HEK293 (cell line): ENCODE data around the gene C12orf56.

ENCODE experiments used
- CTCF ChIA-PET: fragments of 350-600 bp; formaldehyde crosslinking; extraction: SDS; loops from one replicate; lab custom pipeline; 2021; ENCODE audit warnings: antibody characterized with exemption; lab: Yijun Ruan, JAX
- POLR2A ChIA-PET: fragments of 300-600 bp; formaldehyde crosslinking; extraction: SDS; loops from one replicate; lab custom pipeline; 2020; ENCODE audit warnings: antibody characterized with exemption, inconsistent platforms; lab: Yijun Ruan, JAX
- H3K27ac ChIP-seq: fragments of 200-500 bp; sonication (Bioruptor generic); 2 replicates; pipeline ENCODE4 v1.5.1; 2014; ENCODE audit warnings: low read depth, low read length, control low read depth, inconsistent platforms; ENCODE audit errors: extremely low read depth
- H3K36me3 ChIP-seq, 2 experiments: fragments of 200-500 bp in 1 of 2; sonication (Bioruptor generic) in 1 of 2; 1 replicate in 1 of 2; 2 replicates in 1 of 2; pipeline ENCODE4 v1.5.1; 2014 to 2017; ENCODE audit warnings: inconsistent platforms in 2 of 2, low read length in 2 of 2; ENCODE audit not compliant: control insufficient read depth in 2 of 2, insufficient read depth in 1 of 2
- H3K4me1 ChIP-seq: fragments of 200-500 bp; sonication (Bioruptor generic); 2 replicates; pipeline ENCODE4 v1.5.1; 2014; ENCODE audit warnings: mild to moderate bottlenecking, low read length, inconsistent platforms; ENCODE audit not compliant: control insufficient read depth, insufficient read depth
- H3K4me3 ChIP-seq: 2 replicates; pipeline ENCODE4 v1.5.1; 2011; ENCODE audit warnings: low read depth, mild to moderate bottlenecking, control low read depth, low read length, moderate library complexity
- H3K9me3 ChIP-seq: fragments of 200-500 bp; sonication (Bioruptor generic); 2 replicates; pipeline ENCODE4 v1.5.1; 2014; ENCODE audit warnings: low read depth, low read length, inconsistent platforms; ENCODE audit not compliant: control insufficient read depth, insufficient read depth
- GLI2 ChIP-seq: fragments of 450-650 bp; formaldehyde crosslinking; IDR thresholded peaks from 2 replicates; pipeline ENCODE4; 2017; ENCODE audit warnings: missing biosample characterization, missing genetic modification characterization, low read depth, borderline replicate concordance
- ZFP3 ChIP-seq: fragments of 450-650 bp; formaldehyde crosslinking; IDR thresholded peaks from 2 replicates; pipeline ENCODE4 v1.5.1; 2016; ENCODE audit warnings: low read depth, missing biosample characterization, missing genetic modification characterization
- ZNF112 ChIP-seq: fragments of 450-650 bp; formaldehyde crosslinking; IDR thresholded peaks from 2 replicates; pipeline ENCODE4 v1.5.0; 2017; ENCODE audit warnings: missing biosample characterization, missing genetic modification characterization
- ZNF169 ChIP-seq: fragments of 450-650 bp; formaldehyde crosslinking; IDR thresholded peaks from 2 replicates; pipeline ENCODE4 v1.5.1; 2016; ENCODE audit warnings: missing biosample characterization, missing genetic modification characterization
- ZNF394 ChIP-seq: fragments of 450-650 bp; formaldehyde crosslinking; IDR thresholded peaks from 2 replicates; pipeline ENCODE4 v1.5.1; 2016; ENCODE audit warnings: missing biosample characterization, missing genetic modification characterization, mild to moderate bottlenecking, moderate library complexity, borderline replicate concordance
- ZNF426 ChIP-seq: fragments of 450-650 bp; formaldehyde crosslinking; IDR thresholded peaks from 2 replicates; pipeline ENCODE4 v1.5.1; 2017; ENCODE audit warnings: missing biosample characterization, missing genetic modification characterization, mild to moderate bottlenecking, inconsistent platforms, moderate library complexity
- ZNF529 ChIP-seq: fragments of 450-650 bp; formaldehyde crosslinking; IDR thresholded peaks from 2 replicates; pipeline ENCODE4 v1.5.1; 2017; ENCODE audit warnings: missing genetic modification characterization, missing biosample characterization; ENCODE audit not compliant: insufficient replicate concordance
- ZNF768 ChIP-seq: fragments of 450-650 bp; formaldehyde crosslinking; IDR thresholded peaks from 2 replicates; pipeline ENCODE4 v1.5.1; 2018; ENCODE audit warnings: missing biosample characterization, mild to moderate bottlenecking, missing genetic modification characterization
- ZNF785 ChIP-seq: fragments of 450-650 bp; formaldehyde crosslinking; IDR thresholded peaks from 2 replicates; pipeline ENCODE4 v1.5.1; 2016; ENCODE audit warnings: missing biosample characterization, missing genetic modification characterization
- ZNF791 ChIP-seq: fragments of 450-650 bp; formaldehyde crosslinking; IDR thresholded peaks from 2 replicates; pipeline ENCODE4 v1.5.1; 2016; ENCODE audit warnings: missing biosample characterization, missing genetic modification characterization
- TF ChIP-seq, protein P1 (sequence below): fragments of 450-650 bp; formaldehyde crosslinking; IDR thresholded peaks from 2 replicates; pipeline ENCODE4 v1.5.1; 2016; ENCODE audit warnings: missing biosample characterization, missing genetic modification characterization
- TF ChIP-seq, protein P2 (sequence below): fragments of 450-650 bp; formaldehyde crosslinking; IDR thresholded peaks from 2 replicates; pipeline ENCODE4 v1.5.1; 2016; ENCODE audit warnings: missing biosample characterization, missing genetic modification characterization
- TF ChIP-seq, protein P3 (sequence below): fragments of 450-650 bp; formaldehyde crosslinking; IDR thresholded peaks from 2 replicates; pipeline ENCODE4 v1.5.1; 2016; ENCODE audit warnings: missing biosample characterization, missing genetic modification characterization, low read depth
- TF ChIP-seq, protein P4 (sequence below): fragments of 450-650 bp; formaldehyde crosslinking; IDR thresholded peaks from 2 replicates; pipeline ENCODE4 v1.5.1; 2016; ENCODE audit warnings: missing biosample characterization, missing genetic modification characterization
- TF ChIP-seq, protein P5 (sequence below): fragments of 450-650 bp; formaldehyde crosslinking; conservative IDR thresholded peaks from 2 replicates; pipeline ENCODE4 v1.5.1; 2016; ENCODE audit warnings: low read depth, missing biosample characterization, missing genetic modification characterization
- TF ChIP-seq, protein P6 (sequence below): fragments of 450-650 bp; formaldehyde crosslinking; IDR thresholded peaks from 2 replicates; pipeline ENCODE4 v1.5.1; 2016; ENCODE audit warnings: missing biosample characterization, missing genetic modification characterization
- TF ChIP-seq, protein P7 (sequence below): fragments of 450-650 bp; formaldehyde crosslinking; IDR thresholded peaks from 2 replicates; pipeline ENCODE4 v1.5.1; 2017; ENCODE audit warnings: missing biosample characterization, missing genetic modification characterization

Gene C12orf56

DNA sequence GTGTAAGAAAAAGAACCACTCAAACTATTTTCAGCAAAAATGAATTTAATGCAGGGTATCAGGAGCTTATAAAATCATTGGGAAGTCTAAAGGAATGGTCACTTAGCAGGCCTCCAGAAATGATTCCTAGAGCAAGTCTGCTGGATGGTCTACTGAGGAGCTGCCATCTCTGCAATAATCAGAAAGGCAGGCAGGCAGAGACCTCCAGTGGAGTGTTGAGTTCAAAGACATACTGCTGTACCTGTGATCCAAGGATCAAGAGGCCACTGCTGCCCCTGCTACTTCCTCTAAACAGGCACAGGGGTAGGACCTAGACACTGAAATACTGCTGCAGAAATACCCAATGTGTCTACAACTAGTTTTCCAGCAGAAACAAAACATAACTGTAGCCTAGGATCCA is 154.0 kb downstream of the C12orf56 start:
- POLR2A ChIA-PET: no interaction called here
- H3K27ac ChIP-seq: no peak overlapping the region
- H3K36me3 ChIP-seq: no peaks in the 10 kb centered on the region
- TF ChIP-seq ZNF112 (tag by site-specific recombination) (no peak), ZNF791 (tag by site-specific recombination) (no peak)
- no peaks in the 10 kb centered on the region for H3K4me1 ChIP-seq
- H3K9me3 ChIP-seq: no peaks in the 10 kb centered on the region
- no peak overlapping the region for H3K4me3 ChIP-seq
- CTCF ChIA-PET: interaction anchor here (0.5 kb wide), 1 partner anchor 388 kb away, joined by 3 read pairs; no protein-coding TSS in a partner anchor

DNA sequence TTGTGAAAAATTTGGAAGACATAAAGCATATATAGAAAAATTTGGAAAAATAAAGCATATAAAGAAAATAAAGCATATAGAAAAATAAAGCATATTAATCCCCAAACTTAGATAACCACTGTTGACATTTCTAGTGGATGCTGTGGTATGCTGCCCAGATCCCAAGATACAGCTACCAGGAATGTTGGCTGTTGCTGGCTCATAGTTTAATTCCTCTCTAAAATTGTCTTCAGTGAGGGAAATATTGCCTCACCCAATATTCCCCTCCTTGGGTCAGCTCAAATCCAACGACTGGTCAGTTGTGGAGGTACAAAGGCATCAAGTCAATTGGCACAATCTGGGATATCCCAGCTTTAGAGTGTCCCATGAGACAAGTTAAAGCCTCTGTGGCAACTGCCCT is 158.4 kb downstream of the C12orf56 start:
- no peaks in the 10 kb centered on the region for H3K4me1 ChIP-seq
- H3K4me3 ChIP-seq: no peak overlapping the region
- ChIA-PET POLR2A (no interaction called here), CTCF (no interaction called here)
- no peak overlapping the region for H3K27ac ChIP-seq
- no peaks in the 10 kb centered on the region for H3K9me3 ChIP-seq
- no peaks in the 10 kb centered on the region for H3K36me3 ChIP-seq
- TF ChIP-seq ZNF426 (tag by site-specific recombination) (no peak), ZNF394 (tag by site-specific recombination) (no peak), ZNF112 (tag by site-specific recombination) (no peak), GLI2 (tag by site-specific recombination) (no peak), ZNF529 (tag by site-specific recombination) (no peak), ZNF785 (tag by site-specific recombination) (no peak), ZNF768 (tag by site-specific recombination) (no peak), ZFP3 (tag by site-specific recombination) (no peak), ZNF169 (tag by site-specific recombination) (no peak)
- TF ChIP-seq, protein P1, sequence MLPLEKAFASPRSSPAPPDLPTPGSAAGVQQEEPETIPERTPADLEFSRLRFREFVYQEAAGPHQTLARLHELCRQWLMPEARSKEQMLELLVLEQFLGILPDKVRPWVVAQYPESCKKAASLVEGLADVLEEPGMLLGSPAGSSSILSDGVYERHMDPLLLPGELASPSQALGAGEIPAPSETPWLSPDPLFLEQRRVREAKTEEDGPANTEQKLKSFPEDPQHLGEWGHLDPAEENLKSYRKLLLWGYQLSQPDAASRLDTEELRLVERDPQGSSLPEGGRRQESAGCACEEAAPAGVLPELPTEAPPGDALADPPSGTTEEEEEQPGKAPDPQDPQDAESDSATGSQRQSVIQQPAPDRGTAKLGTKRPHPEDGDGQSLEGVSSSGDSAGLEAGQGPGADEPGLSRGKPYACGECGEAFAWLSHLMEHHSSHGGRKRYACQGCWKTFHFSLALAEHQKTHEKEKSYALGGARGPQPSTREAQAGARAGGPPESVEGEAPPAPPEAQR (tag by site-specific recombination): no peak
- TF ChIP-seq, protein P2, sequence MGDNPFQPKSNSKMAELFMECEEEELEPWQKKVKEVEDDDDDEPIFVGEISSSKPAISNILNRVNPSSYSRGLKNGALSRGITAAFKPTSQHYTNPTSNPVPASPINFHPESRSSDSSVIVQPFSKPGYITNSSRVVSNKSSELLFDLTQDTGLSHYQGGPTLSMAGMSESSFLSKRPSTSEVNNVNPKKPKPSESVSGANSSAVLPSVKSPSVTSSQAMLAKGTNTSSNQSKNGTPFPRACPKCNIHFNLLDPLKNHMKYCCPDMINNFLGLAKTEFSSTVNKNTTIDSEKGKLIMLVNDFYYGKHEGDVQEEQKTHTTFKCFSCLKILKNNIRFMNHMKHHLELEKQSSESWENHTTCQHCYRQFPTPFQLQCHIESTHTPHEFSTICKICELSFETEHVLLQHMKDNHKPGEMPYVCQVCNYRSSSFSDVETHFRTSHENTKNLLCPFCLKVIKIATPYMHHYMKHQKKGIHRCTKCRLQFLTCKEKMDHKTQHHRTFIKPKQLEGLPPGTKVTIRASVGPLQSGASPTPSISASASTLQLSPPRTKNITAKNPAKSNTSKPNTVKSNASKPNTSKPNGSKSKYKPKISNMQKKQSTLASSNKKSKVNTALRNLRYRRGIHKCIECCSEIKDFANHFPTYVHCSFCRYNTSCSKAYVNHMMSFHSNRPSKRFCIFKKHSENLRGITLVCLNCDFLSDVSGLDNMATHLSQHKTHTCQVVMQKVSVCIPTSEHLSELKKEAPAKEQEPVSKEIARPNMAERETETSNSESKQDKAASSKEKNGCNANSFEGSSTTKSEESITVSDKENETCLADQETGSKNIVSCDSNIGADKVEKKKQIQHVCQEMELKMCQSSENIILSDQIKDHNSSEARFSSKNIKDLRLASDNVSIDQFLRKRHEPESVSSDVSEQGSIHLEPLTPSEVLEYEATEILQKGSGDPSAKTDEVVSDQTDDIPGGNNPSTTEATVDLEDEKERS (tag by site-specific recombination): no peak
- TF ChIP-seq, protein P3, sequence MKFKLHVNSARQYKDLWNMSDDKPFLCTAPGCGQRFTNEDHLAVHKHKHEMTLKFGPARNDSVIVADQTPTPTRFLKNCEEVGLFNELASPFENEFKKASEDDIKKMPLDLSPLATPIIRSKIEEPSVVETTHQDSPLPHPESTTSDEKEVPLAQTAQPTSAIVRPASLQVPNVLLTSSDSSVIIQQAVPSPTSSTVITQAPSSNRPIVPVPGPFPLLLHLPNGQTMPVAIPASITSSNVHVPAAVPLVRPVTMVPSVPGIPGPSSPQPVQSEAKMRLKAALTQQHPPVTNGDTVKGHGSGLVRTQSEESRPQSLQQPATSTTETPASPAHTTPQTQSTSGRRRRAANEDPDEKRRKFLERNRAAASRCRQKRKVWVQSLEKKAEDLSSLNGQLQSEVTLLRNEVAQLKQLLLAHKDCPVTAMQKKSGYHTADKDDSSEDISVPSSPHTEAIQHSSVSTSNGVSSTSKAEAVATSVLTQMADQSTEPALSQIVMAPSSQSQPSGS (tag by site-specific recombination): no peak
- TF ChIP-seq, protein P4, sequence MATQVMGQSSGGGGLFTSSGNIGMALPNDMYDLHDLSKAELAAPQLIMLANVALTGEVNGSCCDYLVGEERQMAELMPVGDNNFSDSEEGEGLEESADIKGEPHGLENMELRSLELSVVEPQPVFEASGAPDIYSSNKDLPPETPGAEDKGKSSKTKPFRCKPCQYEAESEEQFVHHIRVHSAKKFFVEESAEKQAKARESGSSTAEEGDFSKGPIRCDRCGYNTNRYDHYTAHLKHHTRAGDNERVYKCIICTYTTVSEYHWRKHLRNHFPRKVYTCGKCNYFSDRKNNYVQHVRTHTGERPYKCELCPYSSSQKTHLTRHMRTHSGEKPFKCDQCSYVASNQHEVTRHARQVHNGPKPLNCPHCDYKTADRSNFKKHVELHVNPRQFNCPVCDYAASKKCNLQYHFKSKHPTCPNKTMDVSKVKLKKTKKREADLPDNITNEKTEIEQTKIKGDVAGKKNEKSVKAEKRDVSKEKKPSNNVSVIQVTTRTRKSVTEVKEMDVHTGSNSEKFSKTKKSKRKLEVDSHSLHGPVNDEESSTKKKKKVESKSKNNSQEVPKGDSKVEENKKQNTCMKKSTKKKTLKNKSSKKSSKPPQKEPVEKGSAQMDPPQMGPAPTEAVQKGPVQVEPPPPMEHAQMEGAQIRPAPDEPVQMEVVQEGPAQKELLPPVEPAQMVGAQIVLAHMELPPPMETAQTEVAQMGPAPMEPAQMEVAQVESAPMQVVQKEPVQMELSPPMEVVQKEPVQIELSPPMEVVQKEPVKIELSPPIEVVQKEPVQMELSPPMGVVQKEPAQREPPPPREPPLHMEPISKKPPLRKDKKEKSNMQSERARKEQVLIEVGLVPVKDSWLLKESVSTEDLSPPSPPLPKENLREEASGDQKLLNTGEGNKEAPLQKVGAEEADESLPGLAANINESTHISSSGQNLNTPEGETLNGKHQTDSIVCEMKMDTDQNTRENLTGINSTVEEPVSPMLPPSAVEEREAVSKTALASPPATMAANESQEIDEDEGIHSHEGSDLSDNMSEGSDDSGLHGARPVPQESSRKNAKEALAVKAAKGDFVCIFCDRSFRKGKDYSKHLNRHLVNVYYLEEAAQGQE (tag by site-specific recombination): no peak
- TF ChIP-seq, protein P5, sequence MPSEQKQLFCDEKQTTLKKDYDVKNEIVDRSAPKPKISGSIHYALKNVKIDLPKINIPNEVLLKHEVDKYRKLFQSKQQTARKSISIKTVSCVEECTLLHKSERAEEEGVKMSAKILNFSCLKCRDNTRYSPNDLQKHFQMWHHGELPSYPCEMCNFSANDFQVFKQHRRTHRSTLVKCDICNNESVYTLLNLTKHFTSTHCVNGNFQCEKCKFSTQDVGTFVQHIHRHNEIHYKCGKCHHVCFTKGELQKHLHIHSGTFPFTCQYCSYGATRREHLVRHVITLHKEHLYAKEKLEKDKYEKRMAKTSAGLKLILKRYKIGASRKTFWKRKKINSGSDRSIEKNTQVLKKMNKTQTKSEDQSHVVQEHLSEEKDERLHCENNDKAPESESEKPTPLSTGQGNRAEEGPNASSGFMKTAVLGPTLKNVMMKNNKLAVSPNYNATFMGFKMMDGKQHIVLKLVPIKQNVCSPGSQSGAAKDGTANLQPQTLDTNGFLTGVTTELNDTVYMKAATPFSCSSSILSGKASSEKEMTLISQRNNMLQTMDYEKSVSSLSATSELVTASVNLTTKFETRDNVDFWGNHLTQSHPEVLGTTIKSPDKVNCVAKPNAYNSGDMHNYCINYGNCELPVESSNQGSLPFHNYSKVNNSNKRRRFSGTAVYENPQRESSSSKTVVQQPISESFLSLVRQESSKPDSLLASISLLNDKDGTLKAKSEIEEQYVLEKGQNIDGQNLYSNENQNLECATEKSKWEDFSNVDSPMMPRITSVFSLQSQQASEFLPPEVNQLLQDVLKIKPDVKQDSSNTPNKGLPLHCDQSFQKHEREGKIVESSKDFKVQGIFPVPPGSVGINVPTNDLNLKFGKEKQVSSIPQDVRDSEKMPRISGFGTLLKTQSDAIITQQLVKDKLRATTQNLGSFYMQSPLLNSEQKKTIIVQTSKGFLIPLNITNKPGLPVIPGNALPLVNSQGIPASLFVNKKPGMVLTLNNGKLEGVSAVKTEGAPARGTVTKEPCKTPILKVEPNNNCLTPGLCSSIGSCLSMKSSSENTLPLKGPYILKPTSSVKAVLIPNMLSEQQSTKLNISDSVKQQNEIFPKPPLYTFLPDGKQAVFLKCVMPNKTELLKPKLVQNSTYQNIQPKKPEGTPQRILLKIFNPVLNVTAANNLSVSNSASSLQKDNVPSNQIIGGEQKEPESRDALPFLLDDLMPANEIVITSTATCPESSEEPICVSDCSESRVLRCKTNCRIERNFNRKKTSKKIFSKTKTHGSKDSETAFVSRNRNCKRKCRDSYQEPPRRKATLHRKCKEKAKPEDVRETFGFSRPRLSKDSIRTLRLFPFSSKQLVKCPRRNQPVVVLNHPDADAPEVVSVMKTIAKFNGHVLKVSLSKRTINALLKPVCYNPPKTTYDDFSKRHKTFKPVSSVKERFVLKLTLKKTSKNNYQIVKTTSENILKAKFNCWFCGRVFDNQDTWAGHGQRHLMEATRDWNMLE (tag by site-specific recombination): no peak
- TF ChIP-seq, protein P6, sequence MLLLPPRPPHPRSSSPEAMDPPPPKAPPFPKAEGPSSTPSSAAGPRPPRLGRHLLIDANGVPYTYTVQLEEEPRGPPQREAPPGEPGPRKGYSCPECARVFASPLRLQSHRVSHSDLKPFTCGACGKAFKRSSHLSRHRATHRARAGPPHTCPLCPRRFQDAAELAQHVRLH (tag by site-specific recombination): no peak
- TF ChIP-seq, protein P7, sequence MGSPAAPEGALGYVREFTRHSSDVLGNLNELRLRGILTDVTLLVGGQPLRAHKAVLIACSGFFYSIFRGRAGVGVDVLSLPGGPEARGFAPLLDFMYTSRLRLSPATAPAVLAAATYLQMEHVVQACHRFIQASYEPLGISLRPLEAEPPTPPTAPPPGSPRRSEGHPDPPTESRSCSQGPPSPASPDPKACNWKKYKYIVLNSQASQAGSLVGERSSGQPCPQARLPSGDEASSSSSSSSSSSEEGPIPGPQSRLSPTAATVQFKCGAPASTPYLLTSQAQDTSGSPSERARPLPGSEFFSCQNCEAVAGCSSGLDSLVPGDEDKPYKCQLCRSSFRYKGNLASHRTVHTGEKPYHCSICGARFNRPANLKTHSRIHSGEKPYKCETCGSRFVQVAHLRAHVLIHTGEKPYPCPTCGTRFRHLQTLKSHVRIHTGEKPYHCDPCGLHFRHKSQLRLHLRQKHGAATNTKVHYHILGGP (tag by site-specific recombination): no peak
